Urinary bladder (tissue), 4 donors: ENCODE measurements around the gene SURF2. TPM values are rescaled to one million over a fixed set of nuclear protein-coding genes. Genes with fewer than 3 reads are reported as not detected.

Experiments used
- DNase-seq: peaks from one replicate; pipeline ENCODE4 v3.0.0-alpha.2; 2015; ENCODE audit errors: extremely low spot score
- H3K27ac ChIP-seq: one replicate; pipeline ENCODE4 v1.5.1; 2013; ENCODE audit warnings: low read depth, mild to moderate bottlenecking, moderate library complexity
- H3K36me3 ChIP-seq: one replicate; pipeline ENCODE4 v1.6.1; 2013; ENCODE audit warnings: mild to moderate bottlenecking, moderate library complexity; ENCODE audit not compliant: insufficient read depth
- H3K4me1 ChIP-seq: one replicate; pipeline ENCODE4 v1.6.1; 2013; ENCODE audit warnings: mild to moderate bottlenecking, moderate library complexity; ENCODE audit not compliant: insufficient read depth
- H3K4me3 ChIP-seq: one replicate; pipeline ENCODE4 v1.5.1; 2013; ENCODE audit warnings: low read depth, low read length
- WGBS: extraction: QIAGEN DNeasy Blood & Tissue Kit; methylation state at CpG from one replicate; pipeline ENCODE4 v1.1.7; 2013; 5-methylcytosine and 5-hydroxymethylcytosine counted together
- polyA plus RNA-seq: library from polyadenylated mRNA; stranded (reverse); fragments of 200-250 nt; gene quantifications from one replicate; pipeline ENCODE4 v1.2.3, GENCODE V29; 2013
- total RNA-seq: library from RNA; depleted of rRNA; stranded (reverse); fragments of >200 nt; gene quantifications from one replicate; pipeline ENCODE4 v1.2.3, GENCODE V29; 2014
- donor health status: healthy with polysubstance abuse.
- donor health status: healthy.

Gene SURF2
- total and polyA plus RNA-seq, 2 donors = 7.0 to 30.3 TPM

DNA sequence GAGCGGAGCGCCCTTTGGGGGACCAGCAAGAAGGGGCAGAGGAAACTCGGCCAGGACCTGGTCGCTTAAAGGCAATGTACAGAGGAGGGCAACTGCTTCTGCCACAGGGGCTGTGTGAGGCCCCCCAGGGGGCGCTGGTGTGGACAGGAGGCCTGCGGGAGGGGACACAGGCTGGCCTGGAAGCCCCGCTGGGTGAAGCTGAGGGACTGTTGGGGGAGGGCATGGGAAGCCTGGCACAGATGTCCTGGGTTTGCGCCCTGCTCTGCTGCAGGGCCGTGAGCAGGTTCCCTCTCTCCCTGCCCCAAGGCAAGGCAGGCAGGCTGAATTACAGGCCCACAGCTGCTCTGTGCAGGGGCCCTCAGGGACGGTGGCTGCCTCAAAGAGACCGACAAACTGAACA is 13.8 kb upstream of the SURF2 start:
- 82% methylated on average over 11 of the region's 11 CpGs for WGBS
- no peak overlapping the region for H3K27ac ChIP-seq
- no peak for DNase-seq

DNA sequence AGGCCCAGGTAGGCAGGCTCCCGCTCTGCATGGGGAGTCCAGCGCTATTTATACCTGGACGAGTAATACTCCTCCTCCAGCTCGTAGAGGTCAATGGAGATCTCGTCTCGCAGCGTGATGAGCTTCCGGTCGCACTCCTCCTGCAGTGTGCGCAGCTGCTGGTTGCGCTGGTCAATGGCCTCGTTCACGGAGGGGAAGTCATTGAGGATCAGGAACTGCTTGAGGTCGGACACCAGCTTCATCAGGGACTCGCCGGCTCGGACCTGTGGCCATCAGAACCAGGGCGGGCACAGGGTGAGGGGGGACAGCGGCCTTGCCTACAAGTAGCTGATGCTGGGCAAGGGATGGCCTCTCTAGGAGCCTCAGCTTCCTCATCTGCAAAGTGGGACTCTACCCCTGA is 12.3 kb upstream of the SURF2 start:
- H3K4me3 ChIP-seq = no peak overlapping the region
- H3K27ac ChIP-seq = no peak overlapping the region
- 95% methylated on average over 19 of the region's 19 CpGs for WGBS
- H3K36me3 ChIP-seq = peaks cover 9% of the 10 kb centered on the region
- no peak for DNase-seq
- H3K4me1 ChIP-seq = no peaks in the 10 kb centered on the region

More for the DNA sequence above, 13.8 kb upstream of the SURF2 start:
- no peaks in the 10 kb centered on the region for H3K4me1 ChIP-seq
- peaks cover 9% of the 10 kb centered on the region for H3K36me3 ChIP-seq
- H3K4me3 ChIP-seq = no peak overlapping the region

DNA sequence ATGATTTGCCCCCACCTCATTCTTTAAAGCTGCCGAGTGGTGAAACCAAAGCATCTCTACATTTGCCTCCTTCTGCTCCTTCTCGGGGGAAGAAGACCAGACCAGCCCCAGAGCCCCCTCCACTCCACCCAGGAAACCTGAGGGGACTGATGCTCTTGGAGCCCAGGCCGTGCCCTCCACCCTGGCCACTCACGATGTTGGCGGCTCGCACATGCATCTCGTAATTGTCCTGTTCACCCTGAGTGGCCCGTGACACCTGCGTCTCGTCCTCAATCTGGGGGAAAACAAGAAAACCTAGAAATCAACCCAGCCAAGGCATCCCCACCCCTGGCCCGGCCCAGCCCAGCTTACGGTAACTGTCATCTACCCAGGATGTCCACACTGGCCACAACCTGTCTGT is 11.4 kb upstream of the SURF2 start:
- WGBS = 94% methylated on average over 12 of the region's 12 CpGs
- H3K36me3 ChIP-seq = peaks cover 11% of the 10 kb centered on the region
- no peak overlapping the region for H3K4me3 ChIP-seq
- H3K27ac ChIP-seq = no peak overlapping the region
- H3K4me1 ChIP-seq = no peaks in the 10 kb centered on the region
- DNase-seq = no peak

DNA sequence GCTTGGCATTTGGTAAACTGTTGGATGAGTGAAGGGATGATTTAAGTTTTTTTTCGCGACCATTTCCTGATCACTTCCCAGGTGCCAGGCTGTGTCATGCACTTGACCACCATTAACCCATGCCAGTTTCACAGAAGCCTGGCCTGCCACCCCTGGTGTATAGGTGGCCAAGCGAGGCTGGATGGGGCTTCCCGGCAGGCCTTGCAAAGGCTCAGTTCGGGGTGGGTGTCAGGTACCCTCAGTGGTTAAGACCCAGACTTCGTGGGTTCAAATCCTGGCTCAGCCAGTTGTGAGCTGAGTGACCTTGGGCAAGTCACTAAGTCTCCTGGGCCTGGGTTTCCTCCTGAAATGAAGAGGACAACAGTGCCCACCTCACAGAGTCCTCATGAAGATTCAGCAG is 10.8 kb upstream of the SURF2 start:
- WGBS = 93% methylated on average over 6 of the region's 6 CpGs
- no peak overlapping the region for H3K27ac ChIP-seq
- H3K4me3 ChIP-seq = no peak overlapping the region
- no peak for DNase-seq
- peaks cover 11% of the 10 kb centered on the region for H3K36me3 ChIP-seq
- H3K4me1 ChIP-seq = no peaks in the 10 kb centered on the region

DNA sequence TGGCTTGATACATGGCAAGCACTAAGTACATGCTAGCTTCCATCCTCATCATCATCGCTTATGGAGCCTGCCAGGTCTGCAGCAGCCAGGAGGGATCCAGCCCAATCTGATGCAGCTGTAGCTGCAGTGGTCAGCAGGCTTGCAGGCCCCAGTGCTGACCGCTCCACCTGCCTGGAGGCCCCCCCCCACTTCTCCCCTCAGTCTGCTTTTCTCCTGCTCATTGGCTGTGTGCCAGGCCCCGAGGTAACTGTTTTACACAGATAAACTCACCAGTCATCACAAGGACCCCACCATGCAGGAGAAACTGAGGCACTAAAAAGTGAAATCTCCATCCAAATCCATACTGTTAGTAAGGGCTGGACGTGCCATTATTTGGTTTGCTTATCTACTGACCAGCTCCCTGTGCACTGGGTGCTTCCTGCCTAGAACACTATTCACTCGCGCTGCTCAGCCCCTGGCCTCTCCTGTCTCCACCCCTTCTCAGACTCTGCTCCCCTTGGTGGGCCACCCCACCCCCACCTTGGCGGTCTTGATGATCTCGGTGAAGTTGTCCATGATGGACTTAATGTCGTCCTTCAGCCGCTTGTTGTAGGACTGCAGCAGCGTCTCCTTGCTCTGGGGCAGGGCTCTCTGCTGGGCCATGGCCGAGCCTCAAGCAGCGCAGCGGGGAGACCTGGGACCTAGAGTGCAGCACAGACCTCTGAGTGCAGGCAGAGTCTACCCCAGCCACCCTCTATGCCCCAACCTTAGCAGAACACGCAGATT is 10.1 kb upstream of the SURF2 start:
- 56% methylated on average over 15 of the region's 15 CpGs for WGBS
- peaks cover 13% of the 10 kb centered on the region for H3K36me3 ChIP-seq
- peak overlapping the region; percentile 77 for H3K4me3 ChIP-seq
- H3K27ac ChIP-seq = no peak overlapping the region
- no peak for DNase-seq
- no peaks in the 10 kb centered on the region for H3K4me1 ChIP-seq

DNA sequence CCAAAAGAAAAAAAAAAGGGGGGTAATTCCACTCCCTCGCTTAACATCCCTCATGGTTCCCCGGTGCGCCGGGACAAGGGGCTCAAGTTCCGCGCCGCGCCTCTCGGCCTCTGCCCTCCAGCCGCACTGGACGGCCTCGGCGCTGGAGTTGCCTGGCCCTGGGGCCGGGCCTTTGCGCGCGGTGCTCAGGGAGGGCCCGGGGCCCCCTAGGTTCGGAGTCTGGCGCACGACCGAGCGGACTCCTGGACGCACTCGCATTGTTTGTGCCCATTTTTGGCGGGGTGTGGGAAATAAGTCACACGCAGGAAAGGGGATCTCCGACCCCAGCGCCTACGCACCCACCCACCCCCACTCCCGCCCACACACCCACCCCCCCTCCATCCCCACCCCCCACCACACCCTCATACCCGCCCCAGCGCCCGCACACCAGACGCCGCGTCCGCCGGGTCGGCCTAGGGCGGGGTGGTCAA is 8.8 kb upstream of the SURF2 start:
- H3K4me1 ChIP-seq = no peaks in the 10 kb centered on the region
- under 1% methylated on average over 41 of the region's 41 CpGs for WGBS
- no peak for DNase-seq
- peak overlapping the region; percentile 70 for H3K27ac ChIP-seq
- peaks cover 13% of the 10 kb centered on the region for H3K36me3 ChIP-seq
- peak overlapping the region; percentile 77 for H3K4me3 ChIP-seq

DNA sequence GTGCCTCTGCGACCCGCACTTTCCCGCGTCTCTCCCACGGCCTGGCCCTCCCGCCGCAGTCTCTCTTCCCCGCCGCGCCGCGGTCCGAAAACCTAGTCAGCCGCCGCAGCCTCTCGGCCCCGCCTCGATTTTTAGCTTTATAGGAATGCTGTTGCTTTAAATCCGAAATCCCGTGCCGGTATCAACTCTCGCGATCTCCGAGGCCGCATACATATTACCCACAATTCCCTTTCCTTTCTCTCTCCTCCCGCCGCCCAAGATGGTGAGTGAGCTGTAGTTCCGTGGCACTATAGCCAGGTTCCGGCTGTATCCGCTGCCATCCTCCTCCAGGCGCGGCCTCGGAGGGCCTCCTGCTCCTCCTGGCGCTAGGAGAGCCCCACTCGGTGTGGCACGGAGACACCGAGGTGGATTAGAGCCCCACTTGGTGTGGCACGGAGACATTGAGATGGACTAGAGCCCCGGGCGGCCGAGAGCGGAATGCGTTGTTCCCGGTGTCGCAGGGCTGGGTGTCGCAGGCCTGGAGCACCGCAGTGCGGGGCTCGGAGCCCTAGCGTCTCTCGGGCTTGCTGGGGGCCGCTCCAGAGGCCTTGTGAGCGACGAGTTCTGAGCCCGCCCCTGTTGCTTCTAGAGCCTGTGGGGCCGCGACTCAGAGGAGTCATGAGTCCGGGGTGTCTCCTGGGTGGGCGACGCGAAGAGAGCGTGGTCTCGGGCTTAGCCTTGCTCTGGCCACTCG is 8.2 kb upstream of the SURF2 start, which contains the start of the genes MED22 and RPL7A:
MED22 (minus strand) TSS at position 147 of the 733 bp plus-strand sequence. CDS start 1,469 bp downstream, outside the sequence.
RPL7A (plus strand) TSS at position 234 of the 733 bp plus-strand sequence; CDS start at position 260, 26 bp downstream.
- DNase-seq = peak; percentile 94
- peak within 1 kb of the TSS; percentile 77 for H3K4me3 ChIP-seq
- H3K27ac ChIP-seq = peak within 1 kb of the TSS; percentile 85
- peaks cover 12% of the 10 kb centered on the region for H3K36me3 ChIP-seq
- no peaks in the 10 kb centered on the region for H3K4me1 ChIP-seq
- WGBS = under 1% methylated on average over 64 of the region's 64 CpGs

DNA sequence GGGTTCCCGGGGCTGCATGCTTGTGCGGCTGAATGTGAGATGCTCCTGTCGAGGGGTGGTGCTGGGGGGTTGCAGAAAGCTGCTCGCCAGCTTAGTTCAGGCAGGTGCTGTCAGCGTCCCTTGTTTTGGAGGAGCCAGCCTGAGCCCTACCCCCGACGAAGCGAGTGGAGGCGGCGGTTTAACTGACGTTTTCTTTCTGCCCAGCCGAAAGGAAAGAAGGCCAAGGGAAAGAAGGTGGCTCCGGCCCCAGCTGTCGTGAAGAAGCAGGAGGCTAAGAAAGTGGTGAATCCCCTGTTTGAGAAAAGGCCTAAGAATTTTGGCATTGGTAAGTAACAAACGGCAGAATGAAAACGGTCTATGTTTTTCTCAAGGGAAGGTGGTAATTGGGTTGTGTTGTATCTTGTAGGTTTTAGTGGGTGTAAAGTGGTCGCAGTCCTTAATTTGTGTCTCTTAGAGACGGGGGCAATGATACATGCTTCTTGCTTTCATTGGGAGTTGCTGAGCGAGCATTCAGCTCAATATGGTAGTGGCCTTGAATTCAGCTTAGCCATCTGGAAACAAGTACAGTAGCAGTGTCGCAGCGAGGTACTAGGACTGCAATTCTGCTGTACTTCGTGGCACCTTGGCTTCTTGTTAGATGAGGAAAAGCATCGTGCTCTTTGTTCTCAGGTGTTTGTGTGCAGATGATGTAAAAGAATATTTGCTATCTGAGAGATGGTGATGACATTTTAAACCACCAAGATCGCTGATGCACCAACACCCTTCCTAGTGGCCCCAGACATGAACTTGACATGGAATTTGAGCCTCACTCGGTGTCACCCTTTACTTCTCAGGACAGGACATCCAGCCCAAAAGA is 7.4 kb upstream of the SURF2 start:
- Histone ChIP-seq H3K4me3 (peak overlapping the region; percentile 77), H3K4me1 (no peaks in the 10 kb centered on the region), H3K36me3 (peaks cover 11% of the 10 kb centered on the region), H3K27ac (peak overlapping the region; percentile 85)
- 18% methylated on average over 25 of the region's 25 CpGs for WGBS
- DNase-seq = no peak

DNA sequence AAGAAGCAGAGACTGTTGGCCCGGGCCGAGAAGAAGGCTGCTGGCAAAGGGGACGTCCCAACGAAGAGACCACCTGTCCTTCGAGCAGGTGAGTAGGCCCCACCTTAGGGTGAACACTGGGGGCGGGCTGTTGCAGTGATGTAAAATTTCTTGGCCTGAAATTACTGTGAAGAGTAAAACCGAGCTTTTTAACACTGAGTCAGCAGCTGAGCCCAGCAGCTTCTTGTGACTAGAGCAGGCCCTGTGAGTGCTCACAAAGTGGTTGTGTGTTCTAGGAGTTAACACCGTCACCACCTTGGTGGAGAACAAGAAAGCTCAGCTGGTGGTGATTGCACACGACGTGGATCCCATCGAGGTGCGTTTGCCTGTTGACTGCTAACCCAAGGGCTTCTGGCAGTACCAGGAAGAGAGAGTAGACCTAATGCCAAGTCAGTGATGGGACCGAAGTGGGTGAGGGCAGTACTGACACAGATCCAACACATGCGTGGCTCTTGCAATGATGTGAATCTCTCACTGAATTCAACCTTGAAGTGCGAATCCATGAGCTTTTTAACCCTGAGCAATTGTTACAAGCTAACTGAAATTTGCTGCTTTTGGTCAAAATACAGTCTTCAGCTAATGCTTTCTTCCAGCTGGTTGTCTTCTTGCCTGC is 6.3 kb upstream of the SURF2 start:
- Histone ChIP-seq H3K4me1 (no peaks in the 10 kb centered on the region), H3K36me3 (peaks cover 8% of the 10 kb centered on the region), H3K27ac (no peak overlapping the region), H3K4me3 (no peak overlapping the region)
- WGBS = 83% methylated on average over 15 of the region's 15 CpGs
- no peak for DNase-seq

DNA sequence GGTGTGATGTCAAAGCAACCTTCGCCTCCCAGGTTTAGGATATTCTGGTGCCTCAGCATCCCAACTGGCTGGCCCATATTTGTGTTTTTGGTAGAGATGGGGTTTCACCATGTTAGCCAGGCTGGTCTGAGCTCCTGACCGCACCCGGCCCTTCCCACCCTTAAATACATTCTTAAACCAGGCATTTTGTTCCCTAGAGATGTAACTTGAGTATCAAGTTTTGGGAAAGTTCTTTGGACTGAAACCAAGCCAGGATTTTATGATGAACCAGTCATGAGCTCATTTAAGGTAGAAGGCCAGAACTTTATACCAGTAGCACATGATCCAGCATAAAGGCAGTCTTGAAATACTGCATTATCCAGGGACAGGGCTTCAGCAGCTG is 4.8 kb upstream of the SURF2 start:
- H3K4me1 ChIP-seq = no peaks in the 10 kb centered on the region
- H3K27ac ChIP-seq = no peak overlapping the region
- H3K36me3 ChIP-seq = peaks cover 8% of the 10 kb centered on the region
- WGBS = 93% methylated on average over 3 of the region's 3 CpGs
- no peak for DNase-seq
- H3K4me3 ChIP-seq = no peak overlapping the region

DNA sequence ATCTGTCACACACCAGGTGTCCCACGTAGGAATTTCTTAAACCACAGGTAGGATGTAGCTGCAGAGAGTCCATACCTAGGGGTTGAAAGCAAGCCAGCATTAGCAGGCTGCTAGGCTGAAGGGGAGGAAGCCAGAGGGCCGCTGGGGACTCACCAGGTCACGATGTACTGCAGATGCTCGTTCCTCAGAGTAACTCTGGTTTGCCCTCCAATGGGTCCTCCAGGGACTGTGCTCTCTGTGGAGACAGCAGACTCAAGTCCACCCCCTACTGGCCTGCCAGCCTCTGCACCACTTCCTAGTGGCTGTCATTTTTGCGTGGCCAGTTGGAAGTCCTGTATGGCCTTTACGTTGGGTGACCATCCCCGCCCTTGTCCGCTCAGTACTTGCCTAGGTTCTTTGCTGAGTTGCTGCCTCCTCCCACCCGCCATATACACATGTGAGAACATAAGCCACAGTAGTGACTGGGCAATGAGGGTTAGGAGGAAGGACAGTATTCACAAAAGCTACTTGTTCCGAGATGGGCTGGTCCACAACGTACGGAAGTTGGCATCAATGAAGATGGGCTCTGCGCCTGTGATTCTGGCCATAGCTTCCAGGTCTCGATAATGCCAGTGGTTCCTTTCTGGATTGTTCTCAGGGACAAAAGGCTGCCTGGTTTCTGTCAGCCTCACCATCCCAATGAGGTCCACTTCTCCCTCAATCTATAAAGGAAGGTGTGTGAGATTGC is 4.3 kb upstream of the SURF2 start:
- H3K27ac ChIP-seq = no peak overlapping the region
- 76% methylated on average over 14 of the region's 14 CpGs for WGBS
- no peak overlapping the region for H3K4me3 ChIP-seq
- peaks cover 8% of the 10 kb centered on the region for H3K36me3 ChIP-seq
- no peaks in the 10 kb centered on the region for H3K4me1 ChIP-seq
- no peak for DNase-seq

DNA sequence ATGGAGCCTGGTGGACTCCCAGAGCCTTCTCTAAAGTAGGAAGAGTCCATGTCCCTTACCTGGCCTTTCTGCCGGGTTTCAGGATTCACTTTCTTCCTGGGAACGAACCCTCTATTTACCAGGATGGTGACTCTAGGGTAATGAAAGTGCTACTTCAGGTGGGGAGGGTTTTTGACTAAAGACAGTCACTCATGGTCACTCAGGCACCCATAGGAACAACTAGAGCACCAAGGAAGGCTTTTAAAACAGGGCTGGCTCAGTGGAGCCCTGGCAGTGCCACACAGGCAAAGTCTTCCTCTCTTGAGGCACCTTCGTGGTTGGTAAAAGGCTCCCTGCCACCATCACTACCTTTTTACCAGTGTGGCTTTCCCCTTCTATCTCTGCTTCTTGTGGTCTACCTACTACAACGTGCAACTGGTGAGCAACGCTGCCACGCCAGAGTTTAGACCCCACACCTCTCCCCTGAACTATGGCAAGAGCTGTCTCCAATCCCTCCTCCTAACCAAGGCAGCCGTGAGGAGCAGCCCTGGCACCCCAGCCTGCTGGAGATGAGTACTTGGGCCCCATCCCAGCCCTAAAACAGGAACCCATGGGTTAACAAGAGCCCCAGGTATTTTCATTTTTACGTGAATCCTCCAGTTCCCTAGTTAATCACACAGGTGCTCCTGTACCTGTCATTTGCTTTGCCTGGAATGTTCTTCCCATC is 3.6 kb upstream of the SURF2 start:
- Histone ChIP-seq H3K4me1 (no peaks in the 10 kb centered on the region), H3K4me3 (no peak overlapping the region), H3K27ac (no peak overlapping the region), H3K36me3 (peaks cover 8% of the 10 kb centered on the region)
- no peak for DNase-seq
- 73% methylated on average over 8 of the region's 8 CpGs for WGBS
